Measurements from ENCODE around the gene OVOL1. TPM values are rescaled to one million over a fixed set of nuclear protein-coding genes. Genes with fewer than 3 reads are reported as not detected.

The OVOL1 gene
- total and polyA plus RNA-seq, 2 of the 8 experiments (the other 6 are each of a cell fraction or from before 2014, with no cell fraction given), result 2.6 to 3.4 TPM

DNA sequence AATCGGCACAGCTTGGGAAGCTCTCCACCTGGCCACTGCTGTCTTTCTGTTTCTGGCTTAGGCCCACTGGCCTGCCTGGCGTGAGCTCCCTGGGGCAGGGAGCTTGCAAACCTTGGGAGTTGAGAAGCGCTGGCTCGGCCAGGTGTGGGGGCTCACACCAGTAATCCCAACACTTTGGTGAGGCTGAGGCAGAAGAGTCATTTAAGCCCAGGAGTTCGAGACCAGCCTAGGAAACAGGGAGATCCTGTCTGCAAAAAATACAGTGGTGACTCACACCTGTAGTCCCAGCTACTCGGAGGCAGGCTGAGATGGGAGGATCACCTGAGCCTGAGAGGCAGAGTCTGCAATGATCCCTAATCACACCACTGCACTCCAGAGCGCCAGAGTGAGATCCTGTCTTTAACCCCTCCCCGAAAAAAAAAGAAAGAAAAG lies 10.1 kb upstream of the OVOL1 start (continued):
- TF ChIP-seq ASH2L (IDR thresholded peaks at IDR 0.05; ENCODE audit: low read length) (no peak), RXRA (IDR thresholded peaks at IDR 0.05; ENCODE audit: insufficient read depth, low read depth, low read length) (no peak), SP4 (IDR thresholded peaks at IDR 0.05; ENCODE audit: low read length) (no peak)
- TF ChIP-seq, protein P1, sequence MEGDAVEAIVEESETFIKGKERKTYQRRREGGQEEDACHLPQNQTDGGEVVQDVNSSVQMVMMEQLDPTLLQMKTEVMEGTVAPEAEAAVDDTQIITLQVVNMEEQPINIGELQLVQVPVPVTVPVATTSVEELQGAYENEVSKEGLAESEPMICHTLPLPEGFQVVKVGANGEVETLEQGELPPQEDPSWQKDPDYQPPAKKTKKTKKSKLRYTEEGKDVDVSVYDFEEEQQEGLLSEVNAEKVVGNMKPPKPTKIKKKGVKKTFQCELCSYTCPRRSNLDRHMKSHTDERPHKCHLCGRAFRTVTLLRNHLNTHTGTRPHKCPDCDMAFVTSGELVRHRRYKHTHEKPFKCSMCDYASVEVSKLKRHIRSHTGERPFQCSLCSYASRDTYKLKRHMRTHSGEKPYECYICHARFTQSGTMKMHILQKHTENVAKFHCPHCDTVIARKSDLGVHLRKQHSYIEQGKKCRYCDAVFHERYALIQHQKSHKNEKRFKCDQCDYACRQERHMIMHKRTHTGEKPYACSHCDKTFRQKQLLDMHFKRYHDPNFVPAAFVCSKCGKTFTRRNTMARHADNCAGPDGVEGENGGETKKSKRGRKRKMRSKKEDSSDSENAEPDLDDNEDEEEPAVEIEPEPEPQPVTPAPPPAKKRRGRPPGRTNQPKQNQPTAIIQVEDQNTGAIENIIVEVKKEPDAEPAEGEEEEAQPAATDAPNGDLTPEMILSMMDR (IDR thresholded peaks at IDR 0.05; ENCODE audit: control extremely low read depth in 1 of 3, insufficient read depth in 1 of 3, low read depth in 1 of 3, low read length in 3 of 3), result no peak
